ENCODE results near the gene PCNT.

The PCNT gene

DNA sequence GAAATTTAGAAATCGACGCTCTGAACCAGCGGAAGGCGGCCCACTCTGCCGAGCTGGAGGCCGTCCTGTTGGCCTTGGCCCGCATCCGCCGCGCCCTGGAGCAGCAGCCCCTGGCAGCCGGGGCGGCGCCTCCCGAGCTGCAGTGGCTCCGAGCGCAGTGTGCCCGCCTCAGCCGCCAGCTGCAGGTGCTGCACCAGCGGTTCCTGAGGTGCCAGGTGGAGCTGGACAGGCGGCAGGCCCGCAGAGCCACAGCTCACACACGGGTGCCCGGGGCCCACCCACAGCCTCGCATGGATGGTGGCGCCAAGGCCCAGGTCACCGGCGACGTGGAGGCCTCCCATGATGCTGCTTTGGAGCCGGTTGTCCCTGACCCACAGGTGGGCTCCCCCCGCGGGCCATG lies 87.7 kb downstream of the PCNT start:
- no peak for DNase-seq

GRCh38 chr21:46412521-46413364 lies 88.8 kb downstream of the PCNT start:
- DNase-seq: no peak

DNA sequence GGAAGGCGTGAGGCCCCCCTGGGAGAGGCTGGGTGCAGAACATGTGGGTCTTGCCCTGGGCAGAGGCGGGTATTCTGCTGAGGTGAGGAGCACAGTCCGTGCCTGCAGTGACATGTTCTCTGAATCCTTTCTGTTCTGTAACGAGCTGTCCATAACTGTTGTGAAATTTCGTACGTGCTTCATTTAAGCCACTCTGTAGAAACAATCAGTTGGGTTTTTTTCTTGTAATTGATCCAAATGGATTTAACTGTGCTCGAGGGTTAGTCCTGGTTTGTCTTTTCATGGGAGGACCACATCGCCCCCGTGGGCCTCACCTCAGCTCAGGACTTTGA lies 89.4 kb downstream of the PCNT start:
- no peak for DNase-seq

DNA sequence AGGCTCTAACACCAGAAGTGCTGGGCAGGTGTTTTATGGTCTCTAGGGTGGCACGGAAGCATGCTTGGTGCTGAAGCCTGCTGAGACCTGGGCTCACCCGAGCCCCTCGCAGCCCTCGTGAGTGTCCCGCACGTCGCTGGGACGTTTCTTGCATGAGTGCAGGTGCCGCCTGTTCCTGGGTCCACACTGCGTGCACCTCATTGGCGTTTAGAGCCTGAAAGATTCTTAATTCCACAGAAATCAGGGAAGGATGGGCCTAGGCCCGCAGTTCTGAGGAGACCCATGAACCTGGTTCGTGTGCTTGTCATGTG lies 91.0 kb downstream of the PCNT start:
- DNase-seq: no peak

DNA sequence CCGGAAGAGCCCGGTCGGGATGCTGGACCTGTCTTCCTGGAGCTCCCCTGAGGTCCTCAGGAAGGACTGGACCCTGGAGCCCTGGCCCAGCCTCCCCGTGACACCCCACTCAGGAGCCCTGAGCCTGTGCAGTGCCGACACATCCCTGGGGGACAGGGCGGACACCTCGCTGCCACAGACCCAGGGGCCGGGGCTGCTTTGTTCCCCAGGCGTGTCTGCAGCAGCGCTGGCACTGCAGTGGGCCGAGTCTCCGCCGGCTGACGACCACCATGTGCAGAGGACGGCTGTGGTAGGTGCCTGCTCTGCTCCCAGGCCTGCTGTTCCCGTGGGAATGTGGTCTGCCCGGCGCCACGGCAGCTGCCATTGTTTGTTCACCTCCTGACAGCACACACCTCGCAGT lies 92.6 kb downstream of the PCNT start:
- no peak for DNase-seq

GRCh38 chr21:46418265-46418946 lies 94.5 kb downstream of the PCNT start:
- DNase-seq: no peak

DNA sequence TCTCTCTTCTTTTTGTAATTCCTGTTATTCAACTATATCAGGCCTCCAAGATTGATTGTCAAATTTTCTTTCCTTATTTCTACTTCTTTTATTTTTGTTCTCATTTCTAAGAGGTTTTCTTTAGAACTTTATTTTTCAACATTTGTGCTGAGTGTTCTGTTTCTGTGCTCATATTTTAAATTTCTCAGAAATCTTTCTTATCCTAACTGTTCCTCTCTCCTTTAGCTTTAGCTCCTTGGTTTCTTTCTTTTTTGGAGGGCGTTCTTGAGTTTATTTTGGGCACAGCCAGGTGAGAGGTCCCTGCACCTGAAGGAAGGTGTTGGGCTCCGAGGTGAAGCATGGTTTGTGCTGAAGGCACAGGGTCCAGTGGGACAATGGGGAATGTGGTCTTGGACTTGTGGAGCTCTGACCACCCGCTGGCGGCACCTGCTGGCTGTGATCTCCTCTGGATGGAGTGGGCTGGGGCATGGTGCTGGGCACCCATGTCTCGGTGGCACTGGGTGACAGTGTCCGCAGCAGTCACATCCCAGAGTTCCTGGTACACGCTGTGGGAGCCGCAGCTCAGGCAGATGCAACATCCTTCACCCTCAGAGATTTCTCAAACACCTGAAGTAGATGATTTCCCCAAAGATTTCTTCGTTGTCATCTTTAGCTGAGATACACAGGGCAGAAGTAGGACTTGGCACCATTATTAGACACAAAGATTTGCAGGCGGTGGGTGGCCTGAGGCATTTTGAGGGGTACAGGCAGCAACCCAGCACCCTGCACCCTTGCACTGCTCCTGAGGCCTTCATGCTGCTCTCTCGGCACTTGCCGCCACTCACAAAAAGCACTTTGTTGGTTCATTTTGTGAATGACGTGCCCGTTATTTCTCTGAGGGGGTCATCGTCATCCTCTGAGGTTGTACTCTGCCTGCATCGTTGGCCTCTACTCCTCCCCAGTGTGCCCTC lies 96.6 kb downstream of the PCNT start:
- no peak for DNase-seq

DNA sequence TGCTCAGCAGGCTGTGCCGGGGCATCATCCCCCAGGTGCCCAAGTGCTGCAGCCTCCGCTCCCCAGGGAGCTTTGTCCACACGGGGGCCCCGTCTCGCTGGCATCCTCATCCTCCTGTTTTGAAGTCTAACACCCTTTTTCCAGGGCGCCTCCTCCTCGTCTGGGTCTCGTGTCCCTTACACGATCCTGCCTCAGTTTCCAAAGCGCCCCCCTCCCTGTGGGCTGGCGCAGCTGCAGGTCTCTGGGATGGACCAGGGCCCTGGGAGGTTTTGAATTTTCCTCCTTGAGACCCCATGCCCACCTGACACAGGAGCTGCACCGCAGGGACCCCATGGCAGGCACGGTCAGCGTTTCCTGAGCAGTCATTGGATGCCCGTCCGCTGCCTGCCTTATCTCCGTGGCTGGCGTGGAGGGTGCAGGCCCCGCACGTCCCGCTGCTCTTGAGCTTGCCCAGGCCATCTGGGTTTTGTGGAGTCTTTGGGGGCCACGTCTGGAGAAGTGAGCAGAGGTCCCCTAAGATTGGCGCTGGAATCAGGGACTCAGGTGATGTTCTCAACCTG lies 97.3 kb downstream of the PCNT start:
- DNase-seq: no peak

GRCh38 chr21:46421756-46422555 lies 98.0 kb downstream of the PCNT start:
- no peak for DNase-seq

DNA sequence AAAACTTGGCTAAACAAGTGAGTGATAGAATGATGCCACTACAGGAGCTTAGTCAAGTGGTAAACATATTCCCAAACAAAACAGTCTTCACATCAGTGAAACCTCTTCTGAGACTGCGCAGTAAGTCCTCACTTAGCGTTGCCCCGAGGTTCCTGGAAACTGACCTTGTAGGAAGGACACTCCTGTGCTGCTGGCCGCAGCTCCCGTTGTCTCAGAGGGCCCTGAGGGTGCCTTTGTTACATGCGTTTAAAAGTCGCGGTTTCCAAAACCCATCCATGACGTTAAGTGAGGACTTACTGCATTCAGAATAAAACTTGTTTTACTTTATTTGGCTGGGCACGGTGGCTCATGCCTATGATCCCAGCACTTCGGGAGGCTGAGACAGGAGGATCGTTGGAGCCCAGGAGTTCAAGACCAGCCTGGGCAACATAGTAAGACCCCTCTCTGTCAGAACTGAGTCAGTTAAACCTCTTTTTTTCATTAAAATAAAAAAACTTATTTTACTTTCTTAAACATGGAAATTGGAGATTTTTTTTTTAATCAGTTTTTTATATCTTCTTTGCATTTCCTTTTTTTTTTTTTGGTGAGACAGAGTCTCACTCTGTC lies 98.8 kb downstream of the PCNT start:
- DNase-seq: no peak

- no peak for DNase-seq
Observed at GRCh38 chr21:46423546-46424038, 99.6 kb downstream of the PCNT start.

GRCh38 chr21:46424039-46424591 lies 100.2 kb downstream of the PCNT start:
- no peak for DNase-seq

DNA sequence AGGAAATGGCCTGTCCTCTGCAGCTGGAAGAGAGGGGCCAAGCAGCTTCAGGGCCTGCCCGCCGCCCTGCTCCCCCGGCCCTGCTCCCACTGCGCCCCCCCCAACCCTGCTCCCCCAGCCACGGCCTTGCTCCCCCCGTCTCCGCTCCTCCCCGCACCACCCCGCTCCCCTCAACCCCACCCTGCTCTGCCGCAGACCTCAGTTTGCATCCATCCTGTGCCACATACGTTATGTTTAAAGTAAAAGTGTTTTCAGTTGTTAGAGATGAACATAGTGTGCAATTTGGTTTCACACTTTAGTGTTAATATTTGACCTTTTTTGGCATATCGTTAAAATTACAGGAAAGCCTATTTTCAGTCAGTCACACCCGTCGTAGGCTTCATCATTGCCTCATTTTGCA lies 100.7 kb downstream of the PCNT start:
- DNase-seq: no peak

- DNase-seq: no peak
Observed at GRCh38 chr21:46425041-46425440, 101.1 kb downstream of the PCNT start.

DNA sequence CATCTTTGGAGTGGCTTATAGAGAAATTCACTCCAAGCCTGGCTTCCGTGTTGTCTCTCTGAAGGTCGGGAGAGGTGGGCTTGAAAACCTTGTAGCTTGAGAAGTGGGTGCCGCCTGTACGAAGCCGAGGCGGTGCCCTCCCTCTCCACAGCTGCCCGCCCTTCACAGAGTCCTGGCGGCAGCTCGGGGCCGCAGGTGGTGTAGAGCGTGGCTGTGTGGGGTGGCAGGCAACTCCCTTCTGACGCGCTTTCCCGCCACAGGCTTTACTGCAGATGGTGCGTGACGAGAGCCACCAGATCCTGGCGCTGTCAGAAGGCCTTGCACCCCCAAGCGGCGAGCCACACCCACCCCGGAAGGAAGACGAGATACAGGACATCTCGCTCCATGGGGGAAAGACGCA lies 101.6 kb downstream of the PCNT start:
- no peak for DNase-seq

GRCh38 chr21:46426313-46427046 lies 102.5 kb downstream of the PCNT start:
- DNase-seq: no peak

DNA sequence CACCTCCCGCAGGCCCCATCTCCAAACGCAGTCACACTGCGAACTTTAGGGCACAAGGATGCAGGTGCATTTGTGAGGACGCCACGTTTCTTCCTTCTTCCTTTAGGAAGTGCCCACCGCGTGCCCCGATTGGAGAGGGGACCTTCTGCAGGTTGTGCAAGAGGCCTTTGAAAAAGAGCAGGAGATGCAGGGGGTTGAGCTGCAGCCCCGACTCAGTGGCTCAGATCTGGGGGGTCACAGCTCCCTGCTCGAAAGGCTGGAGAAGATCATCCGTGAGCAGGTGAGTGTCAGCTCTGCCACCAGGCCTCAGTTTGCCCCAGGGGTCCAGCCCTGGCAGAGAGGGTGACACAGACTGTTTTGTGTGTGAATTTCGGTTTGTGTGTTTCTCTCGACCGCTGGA lies 103.6 kb downstream of the PCNT start:
- no peak for DNase-seq

DNA sequence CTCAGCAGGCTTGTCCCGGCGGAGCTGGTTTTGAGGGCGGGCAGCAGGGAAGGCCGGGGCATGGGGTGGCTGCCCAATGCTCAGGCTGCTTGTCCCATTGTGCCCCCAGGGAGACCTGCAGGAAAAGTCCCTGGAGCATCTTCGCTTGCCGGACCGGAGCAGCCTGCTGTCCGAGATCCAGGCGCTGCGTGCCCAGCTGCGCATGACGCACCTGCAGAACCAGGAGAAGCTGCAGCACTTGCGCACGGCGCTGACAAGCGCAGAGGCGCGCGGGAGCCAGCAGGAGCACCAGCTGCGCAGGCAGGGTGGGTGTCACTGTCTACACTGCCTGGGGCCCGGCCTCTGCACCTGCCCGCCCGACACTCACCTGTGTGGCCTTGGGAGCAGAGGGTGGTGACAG lies 104.3 kb downstream of the PCNT start:
- DNase-seq: no peak

- DNase-seq: no peak
Observed at GRCh38 chr21:46428987-46429710, 105.2 kb downstream of the PCNT start.

Measured in DMS79 (cell line).